HG02571 (cell line): ENCODE data around the gene GLTP.
"Not testable (repeated sequence)": the region's sequence is repeated elsewhere in the genome, so short reads cannot be mapped to it uniquely, and the experiment has no call there.

Source experiments
- ATAC-seq: cut with Tn5 transposase; IDR thresholded peaks from one replicate; pipeline ENCODE4 v1.9.1; 2021; ENCODE audit warnings: mild to moderate bottlenecking, moderate library complexity; ENCODE audit not compliant: unreplicated experiment

The GLTP gene

DNA sequence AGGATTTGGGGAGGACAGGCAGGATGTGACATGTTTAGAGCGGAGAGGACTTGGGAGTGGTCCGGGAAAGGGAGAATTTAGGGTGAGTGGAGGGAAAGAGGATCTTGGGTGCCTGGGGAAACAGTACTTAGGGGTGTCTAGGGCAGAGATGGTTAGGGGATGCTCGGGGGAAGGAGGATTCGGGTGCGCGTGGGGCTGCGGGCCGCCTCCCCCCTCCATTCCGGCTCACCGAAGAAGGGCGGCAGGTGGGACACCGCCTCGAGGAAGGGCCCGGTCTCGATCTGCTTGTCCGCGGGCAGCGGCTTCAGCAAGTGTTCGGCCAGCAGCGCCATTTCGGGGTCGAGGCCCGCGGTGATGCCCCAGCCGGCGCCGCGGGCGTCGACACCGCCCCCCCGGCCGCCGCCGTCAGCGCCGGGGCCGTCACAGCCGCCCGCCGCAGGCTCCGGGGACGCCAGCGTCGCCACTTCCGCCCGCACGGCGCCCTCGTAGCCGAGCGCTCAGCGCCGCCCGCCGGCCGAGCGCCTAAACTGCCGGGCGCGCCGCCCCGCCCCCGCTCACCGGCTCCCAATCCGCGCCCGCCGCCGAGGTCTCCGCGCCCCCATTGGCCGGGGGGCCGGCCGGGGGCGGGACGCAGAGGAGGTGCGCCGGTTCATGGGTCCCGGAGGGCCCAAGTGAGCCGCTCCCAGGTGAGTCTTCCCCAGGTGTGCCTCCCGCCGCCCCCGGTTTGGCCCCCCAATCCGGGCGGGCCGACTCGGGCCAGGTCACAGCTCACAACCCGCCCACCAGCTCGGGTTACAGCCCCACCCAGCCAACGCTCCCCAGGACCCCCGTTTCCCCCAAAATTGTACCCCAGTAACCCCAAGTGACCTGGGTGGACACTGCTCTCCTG, at the start of gene GLTP:
Gene GLTP (minus strand): TSS at position 499 of the 889 bp plus-strand sequence. CDS start 167 bp downstream, at position 332.
- peak; percentile 90 for ATAC-seq

GRCh38 chr12:109929326-109929725, 49.0 kb upstream of the GLTP start:
- not testable (repeated sequence) for ATAC-seq

DNA sequence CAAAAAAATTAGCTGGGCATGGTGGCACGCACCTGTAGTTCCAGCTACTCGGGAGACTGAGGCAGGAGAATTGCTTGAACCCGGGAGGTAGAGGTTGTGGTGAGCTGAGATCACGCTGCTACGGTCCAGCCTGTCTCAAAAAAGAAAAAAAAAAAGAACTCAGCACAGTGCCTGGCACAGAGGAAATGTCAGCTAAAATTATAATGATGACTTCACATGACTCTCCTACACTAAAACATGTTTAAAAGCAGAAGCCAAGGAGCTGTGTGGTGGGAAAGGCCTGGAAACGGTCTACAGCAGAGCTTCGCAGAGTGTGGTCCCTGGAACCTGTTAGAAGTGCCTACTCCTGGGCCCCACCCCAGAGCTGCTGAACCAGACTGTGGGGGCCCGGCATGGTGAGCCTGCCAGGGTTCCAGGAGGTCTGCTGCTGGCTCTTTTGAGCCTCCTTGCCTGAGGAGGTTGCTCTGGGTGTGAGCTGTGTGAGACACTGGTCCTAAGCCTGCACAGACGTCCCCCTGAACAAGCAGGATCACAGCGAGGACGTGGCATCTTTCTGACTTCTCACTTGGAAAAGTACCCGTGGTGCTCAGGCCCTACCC, 47.8 kb upstream of the GLTP start:
- no peak for ATAC-seq

GRCh38 chr12:109927622-109928021, 47.3 kb upstream of the GLTP start:
- no peak for ATAC-seq

GRCh38 chr12:109926488-109927210, 46.3 kb upstream of the GLTP start:
- no peak for ATAC-seq

DNA sequence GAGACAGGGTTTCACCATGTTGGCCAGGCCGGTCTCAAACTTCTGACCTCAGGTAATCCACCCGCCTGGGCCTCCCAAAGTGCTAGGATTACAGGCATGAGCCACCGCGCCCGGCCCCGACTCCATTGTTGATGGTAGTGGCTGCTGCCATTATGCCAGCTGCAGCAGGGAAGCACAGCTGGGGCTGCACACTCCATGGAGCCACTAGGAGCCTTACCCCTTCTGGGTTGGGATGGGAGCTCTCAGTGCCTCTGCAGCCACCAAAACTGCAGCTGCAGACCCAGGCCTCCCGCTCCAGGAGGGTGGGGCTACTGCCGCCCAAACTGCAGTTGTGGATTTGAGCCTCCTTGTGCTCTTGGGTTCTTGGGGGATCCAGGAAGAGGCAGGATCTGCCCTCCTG, 45.7 kb upstream of the GLTP start:
- ATAC-seq = no peak

GRCh38 chr12:109925185-109925840, 45.0 kb upstream of the GLTP start:
- ATAC-seq = no peak

GRCh38 chr12:109923481-109924245, 43.3 kb upstream of the GLTP start:
- ATAC-seq = no peak

- no peak for ATAC-seq
Measured at GRCh38 chr12:109923038-109923437, 42.7 kb upstream of the GLTP start.

DNA sequence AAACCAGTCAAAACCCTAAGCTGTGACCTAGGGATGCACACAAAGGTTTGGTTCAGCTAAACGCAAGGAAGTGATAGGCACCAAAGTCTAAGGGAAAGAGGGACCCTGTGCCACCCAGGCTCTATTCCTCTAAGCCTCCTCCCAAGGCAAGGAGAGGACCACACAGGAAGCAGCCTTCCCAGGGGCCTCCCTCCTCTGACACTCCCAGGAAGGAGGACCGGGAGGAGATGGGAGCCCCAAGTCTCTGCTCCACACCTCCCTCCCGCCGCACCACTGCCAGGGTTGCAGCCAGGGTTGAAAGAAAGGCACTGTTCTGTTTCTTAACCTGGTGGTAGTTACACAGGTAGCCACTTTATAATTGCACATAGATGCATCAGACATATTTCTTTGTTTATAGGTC, 41.6 kb upstream of the GLTP start:
- no peak for ATAC-seq

- ATAC-seq = no peak
Measured at GRCh38 chr12:109920261-109920780, 40.0 kb upstream of the GLTP start.

- ATAC-seq = no peak
Measured at GRCh38 chr12:109919456-109919855, 39.1 kb upstream of the GLTP start.

DNA sequence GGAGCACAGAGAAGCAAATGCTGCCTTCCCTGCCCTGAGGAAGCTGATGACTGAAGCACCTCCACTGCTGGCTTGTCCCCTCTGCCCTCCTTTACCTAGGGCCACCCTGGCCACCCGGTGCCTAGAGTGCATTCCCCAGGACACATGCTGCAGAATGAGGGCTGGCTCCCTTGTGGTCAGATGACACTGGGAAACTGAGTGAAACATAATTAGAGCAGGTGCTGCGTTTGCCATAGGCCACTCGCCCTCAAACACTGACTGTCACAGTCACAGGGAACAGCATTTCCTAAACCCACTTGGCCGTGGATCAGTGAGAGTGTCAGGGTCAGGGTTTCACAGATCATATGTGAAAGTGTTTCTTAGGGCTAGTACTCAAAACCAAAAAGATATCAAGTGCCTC, 35.7 kb upstream of the GLTP start:
- ATAC-seq = no peak

- ATAC-seq = no peak
Measured at GRCh38 chr12:109915171-109916040, 35.1 kb upstream of the GLTP start.

GRCh38 chr12:109914461-109914860, 34.1 kb upstream of the GLTP start:
- no peak for ATAC-seq

DNA sequence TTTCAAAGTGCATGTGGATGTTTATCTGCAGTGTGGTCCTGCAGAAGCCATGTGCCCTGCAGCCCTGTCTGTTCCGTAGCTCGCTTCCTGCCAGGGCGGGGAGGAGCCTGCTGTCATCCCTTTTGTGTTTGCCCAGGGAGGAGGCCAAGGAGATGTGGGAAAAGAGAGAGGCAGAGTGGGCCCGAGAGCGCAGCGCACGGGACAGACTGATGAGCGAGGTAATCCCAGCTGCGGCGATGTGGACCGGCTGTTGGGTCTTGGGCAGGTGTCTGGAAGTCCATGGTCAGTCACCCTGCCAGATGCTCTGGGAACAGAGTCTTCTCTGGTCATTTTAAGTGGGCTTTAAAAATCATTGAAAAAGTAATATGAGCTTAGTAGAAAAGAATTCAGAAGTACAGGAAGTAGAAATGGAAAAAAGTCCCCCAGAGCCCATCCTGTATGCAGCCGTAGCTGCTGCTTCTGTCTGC, 32.5 kb upstream of the GLTP start:
- ATAC-seq = no peak

GRCh38 chr12:109910969-109911348, 30.6 kb upstream of the GLTP start:
- ATAC-seq = no peak

- no peak for ATAC-seq
Measured at GRCh38 chr12:109910254-109910968, 30.1 kb upstream of the GLTP start.
